ENCODE data around the gene DMRTA2.
"Not testable (repeated sequence)": the region's sequence is repeated elsewhere in the genome, so short reads cannot be mapped to it uniquely, and the experiment has no call there.

The DMRTA2 gene

DNA sequence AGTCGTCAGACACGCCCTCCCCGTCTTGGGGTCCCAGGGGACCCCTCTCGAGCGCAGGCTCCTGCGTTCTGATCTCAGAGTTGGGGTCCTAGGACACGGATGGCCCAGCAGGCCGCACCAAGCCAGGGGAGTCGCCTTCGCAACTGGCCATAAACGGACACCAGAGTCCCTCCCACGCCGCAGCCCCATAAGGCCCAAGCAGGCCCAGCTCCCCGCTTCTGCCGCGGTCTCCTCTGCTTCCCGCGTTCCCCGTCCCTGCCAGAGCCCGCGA lies 633 bp downstream of the DMRTA2 start:
- no peak for DNase-seq

DNA sequence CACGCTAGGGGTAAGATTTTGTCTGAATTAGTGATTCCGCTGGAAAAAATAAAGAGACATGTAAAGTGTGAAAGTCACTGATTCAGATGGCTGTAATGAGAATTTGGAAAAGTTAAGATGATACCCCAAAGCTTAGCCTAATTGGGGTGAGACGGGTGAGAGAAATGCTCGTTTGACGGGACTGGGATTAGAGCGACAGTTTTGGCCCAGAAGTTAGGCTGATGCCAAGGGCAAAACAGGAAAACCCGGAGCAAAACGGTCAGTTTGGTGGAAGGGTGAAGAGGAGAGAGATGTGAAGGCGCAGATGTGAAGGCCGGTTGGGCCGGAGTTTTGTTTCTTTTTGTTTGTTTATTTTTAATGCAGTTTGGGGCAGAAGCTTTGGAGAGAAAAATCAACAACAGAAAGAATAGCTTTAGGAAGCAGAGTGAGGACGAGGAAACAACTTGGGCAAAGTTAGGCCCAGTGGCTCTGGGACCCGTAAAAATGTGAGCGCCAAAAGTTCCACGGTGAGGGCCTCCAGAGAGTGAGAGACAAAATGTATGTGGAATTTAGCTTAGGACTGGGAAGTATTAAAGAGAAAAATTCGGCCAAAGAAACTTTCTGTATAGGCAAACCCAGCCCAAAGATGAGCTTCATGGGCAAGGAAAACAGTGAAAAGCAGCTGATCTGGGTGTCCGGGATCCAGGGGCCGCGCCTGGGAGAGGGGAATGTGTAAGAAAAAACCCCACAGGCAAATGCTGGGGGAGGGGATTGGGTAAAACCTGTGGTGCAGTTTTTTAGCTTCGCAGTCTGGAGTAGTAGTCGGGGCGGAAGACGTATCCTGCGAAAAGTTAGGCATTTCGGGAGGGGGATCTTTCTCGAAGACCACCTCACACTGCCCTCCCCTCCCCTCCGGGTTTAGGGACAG lies 1.2 kb downstream of the DMRTA2 start:
- DNase-seq = no peak

DNA sequence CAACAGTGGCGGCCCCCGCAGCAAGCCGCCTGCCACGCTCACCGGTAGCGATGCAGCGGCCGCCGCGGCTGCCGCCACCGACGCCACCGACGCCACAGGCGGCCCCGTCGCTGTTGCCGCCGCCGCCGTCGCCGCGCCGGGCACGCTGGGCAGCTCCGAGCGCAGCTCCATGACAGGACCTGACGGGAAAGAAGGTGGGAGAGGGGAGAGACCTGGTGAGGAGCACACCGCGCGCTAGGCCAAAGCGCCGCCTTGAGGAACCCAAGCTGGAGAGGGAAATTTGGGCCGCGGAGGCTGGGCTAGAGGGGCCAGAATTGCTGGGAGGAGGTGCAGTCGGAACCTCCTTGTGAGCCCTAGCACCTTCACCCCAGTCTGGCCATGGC lies 1.9 kb downstream of the DMRTA2 start:
- DNase-seq = no peak

DNA sequence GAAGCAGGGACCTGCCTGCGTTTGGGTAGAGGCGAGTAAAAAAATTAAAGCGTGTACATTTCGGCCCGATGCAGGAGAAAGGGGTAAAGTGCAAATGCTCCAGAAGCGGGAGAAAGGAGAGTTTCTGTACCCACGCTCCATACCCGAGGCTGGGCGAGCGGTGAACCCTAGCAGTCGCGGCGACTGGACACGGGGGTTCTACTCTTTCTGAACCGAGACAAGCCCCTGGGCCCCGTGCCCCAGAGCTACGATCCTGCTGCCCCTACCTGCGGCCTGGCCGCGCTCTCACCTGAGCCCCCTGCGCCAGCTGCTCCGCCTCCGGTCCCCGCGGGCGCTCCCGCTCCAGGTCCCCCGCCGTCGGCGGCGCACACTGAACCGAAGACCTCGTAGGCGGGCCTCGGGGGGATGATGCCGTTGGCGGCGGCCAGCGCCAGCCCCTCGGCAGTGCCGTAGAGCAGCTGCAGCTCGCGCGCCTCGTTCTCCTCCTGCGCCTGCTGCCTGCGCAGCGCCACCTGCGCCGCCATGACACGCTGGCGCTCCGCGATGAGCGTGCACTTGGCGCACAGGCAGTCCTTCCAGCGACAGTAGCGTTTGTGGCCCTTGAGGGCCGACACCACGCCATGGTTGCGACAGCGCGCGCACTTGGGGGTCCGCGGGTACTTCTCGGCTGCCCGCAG lies 2.4 kb downstream of the DMRTA2 start:
- no peak for DNase-seq

DNA sequence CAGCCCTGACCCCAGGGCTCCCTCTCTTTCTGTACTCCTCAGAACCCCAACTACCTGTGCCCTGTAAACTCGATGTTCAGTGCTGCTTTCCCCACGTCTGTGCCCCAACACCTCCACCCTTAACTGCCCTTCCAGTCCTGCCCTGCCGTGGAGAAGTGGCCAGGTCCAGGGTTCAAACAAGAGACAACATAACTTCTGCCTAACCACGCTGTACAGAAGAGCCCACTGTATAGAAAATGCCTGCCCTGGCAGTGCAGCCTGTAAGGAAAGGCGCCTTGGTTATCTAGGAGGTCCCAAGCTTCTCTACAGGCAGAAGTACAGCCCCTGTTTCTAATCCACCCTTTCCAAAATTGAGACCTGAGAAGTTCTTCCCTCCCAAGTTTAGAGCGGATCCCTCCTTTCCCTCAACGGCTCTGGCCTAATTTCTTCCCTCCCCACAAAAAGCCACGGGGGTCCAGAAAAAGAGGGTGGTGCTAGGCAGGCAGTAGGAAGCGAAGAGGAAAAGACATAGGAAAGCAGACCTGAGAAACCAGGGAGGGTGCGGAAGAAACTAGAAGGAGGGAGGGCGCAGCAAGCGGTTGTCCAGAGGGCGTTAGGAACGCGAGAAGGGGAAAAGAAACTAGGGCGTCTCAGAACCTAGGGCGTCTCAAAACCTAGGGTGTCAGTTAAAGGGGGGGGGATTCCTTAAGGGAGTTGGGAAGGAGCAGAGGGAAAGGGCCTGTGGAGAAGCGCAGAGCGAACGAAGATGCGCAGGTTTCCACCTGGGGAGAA lies 3.2 kb downstream of the DMRTA2 start:
- no peak for DNase-seq

DNA sequence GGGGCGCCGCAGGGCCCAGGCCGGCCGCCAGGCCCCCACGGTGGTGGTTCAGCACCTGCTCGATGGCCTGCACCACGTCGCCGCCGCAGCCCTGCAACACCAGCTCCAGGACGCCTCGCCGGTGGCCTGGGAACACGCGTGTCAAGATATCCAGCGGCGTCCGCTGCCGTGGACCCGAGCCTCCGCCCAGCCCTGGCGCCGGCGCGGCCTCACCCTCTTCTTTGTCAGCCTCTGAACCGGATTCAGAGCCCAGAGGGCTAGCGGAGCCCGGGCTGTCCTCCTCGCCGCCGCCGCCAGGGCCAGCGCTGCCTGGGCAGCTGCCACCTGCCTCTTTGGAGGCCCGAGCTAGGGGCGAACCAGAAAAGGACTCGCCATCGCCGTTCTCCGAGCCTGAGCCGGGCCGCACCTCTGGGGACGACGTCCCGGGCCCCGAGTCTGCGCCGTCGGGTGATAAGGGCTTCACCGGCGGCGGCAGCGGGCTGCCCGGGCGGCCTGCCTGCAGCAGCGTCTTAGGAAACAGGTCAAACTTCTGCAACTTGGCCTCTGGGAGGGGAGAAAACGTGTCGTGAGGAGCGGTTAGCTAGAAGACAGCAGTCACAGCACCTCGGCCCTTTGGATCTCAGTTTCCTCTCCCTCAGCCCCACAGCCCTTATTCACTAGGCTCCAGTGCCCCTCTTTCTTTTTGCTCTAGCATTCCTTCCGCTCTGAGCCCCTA lies 3.9 kb downstream of the DMRTA2 start:
- DNase-seq = no peak

DNA sequence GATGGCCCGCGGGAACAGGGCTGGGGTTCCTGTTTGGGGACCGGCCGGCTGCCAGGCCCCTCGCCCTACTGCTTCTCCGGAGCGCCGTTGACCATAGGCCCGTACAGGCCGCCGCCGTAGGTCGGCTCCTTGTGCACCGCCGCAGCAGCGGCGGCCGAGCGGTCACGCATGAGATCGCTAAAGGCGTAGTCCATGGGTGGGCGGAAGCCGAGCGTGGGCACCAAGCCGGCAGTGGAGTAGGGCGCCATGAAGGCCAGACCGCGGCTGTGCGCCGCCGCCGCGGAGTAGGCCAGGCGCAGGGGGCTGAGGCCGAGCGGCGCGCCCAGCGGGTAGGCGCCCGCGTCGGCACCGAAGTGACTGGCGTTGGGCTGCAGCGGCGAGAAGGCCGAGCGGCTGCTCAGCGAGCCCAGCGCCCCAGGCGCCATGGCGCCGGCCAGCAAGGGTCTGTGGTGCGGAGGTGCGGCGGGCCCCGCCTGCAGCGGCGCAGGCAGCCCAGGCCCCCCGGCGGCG lies 4.6 kb downstream of the DMRTA2 start:
- DNase-seq = no peak

DNA sequence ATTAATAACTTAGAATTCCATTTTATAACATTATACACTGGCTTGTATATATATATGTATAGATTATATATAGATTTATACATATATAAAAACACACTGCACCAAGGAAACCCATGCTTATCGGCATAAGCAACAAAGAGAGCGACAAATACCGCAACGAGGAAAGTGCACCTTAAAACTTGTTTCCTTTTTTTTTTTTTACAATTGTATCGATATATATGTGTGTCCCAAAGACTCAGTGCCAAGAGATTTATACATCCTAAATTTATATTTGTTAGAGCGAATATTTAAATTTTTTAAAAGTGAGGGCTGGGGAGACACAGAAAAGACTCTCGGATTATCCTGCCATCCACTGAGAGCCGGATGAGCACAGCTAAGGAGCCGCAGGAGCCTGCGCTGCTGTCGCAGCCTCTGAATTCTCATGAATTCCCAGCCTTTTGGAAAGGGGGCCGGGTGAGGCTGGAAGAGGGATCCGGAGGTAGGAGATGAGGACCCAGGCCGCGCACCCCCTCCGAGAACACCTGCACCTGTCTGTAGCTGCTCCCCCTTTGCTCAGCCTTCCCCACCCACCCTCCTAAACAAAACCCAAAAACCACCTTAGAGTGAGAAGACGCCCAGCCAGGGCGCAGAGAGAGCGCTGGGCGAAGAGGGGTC lies 5.2 kb downstream of the DMRTA2 start:
- DNase-seq = no peak

DNA sequence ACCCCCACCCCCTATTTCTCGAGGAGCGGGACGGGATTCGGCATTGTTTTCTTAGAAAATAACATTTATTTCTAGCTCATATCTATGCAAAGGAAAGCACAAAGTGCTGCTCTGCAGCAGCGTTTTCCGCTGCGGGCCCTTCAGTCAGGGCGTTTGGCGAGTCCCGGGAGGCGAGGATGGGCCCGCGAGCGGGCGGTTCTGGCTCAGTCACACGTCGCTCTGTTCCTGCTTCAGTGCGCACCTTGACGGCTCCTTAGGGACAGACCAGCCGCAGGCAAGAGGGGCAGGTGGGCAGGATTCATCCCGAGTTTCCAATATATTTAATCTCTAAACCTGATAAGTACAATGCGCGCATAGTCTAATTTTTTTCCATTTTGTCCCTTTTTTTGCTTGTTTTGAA lies 5.7 kb downstream of the DMRTA2 start:
- DNase-seq = no peak

DNA sequence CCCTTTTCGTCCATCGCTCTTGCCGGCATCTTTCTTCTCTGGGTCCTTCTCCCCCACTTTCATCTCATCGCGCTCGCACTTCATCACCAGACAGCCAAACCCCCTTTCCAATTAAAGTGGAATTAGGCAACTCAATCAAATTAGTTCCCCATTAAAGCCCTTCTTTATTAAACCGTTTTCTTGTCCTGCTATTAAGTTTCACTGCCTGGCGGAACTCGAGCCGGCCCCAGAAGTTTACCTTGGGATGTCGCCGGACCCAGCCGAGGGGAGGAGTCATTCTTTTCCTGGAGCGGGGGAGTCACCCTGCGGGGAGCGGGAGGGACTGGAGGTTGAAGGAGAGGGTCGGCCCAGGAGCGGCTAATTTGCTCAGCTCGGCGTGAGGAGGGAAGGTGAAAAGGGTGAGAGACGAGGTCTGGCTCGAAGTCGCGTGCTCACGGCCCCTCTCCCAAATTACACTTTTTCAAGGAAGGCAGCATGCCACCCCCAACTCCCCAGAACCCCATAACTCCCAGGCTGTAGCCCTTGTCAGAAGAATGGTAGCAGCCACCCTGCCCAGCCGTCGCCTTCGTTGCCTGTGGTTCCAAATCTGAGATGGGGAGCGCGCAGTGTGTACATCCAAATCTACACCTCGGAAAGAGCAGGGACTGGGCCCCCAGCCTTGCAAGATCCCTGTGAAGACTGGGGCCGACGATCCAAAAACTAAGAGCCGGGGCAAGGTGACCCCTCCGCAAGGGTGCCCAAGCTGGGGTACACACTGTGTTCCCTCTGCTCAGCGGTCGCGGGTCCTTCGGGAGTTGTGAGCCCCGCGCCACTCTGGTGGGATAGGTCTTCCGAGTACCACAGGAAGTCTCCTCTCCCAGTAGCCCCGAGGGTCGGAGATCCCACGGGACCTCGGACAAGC lies 6.4 kb downstream of the DMRTA2 start:
- no peak for DNase-seq

DNA sequence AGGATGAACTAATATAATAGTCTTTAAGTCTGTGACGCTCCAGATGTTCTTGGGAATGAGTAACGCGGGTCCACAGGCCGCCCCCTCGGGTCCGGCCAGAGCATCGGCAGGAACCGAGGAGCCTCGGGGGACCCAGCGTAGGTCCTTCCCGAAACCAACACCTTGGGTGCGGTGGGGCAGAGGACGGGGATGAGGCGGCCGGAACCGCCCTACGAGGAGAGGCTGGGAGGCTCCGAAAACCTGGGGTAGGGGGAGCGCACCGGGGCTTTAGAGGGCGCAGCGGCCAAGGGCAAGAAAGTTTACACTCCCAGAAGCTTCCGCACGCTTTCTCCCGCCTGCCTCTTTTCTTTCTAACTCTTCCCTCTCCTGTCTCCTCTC lies 7.1 kb downstream of the DMRTA2 start:
- no peak for DNase-seq

DNA sequence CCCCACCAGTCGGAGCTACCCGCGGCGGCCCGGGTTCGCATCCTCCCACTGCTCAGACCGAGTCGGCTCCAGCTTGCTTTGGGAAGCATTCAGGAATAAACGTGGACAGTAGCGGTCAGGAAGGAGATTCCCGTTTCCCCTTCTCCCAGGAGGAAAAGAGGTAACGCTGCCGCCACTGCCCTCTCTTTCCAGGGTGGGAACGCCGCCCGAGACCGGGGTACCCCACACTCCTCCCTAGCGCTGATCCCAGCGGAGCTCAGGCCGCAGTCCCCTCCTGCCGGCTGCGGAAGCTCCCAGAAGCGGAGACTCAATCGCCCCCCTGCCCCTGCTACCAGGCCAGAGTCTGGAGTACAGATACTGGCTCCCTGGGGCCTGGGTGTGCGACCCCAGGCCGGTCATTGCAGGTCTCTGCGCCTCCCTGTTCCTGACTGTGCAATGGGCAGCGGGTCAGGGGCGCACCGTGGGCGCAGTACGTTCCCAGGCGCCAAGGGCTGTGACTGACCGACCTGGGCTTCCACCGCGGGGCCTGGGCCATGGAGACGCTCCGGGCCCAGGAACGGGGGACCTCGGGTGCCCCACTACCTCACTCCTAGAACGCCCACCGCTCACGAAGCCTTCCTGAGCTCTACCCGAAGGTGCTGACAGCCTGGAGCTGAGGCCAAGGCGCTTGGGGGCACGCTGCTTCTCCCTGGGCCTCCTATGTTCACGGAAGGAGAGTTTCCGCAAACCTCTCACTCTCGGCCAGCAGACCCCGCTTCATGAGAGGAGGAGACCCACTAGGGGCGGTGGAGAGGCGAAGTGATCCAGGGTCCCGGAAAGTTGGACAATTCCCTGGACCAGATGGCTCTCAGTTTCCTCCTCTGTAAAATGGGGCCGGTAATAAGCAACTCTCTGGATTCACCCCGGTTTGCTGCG lies 7.8 kb downstream of the DMRTA2 start:
- DNase-seq = no peak

DNA sequence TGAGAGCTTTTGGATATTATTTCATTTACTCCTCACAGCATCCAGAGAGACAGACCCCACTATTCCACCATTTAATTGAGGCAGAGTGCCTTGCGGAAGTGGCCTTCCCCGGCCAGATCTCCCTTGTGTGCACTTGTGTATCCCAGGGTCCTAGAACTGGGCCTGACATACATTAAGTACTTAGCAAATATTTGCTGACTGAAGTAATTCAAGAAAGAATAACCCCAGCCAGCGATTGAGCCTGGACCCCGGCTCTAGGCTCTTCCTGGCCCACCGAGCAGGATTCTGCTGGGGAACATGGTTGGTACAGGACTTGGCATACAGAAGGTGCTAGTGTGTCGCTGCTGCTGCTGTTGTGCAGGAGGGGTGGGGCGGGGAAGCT lies 8.4 kb downstream of the DMRTA2 start:
- DNase-seq = no peak

DNA sequence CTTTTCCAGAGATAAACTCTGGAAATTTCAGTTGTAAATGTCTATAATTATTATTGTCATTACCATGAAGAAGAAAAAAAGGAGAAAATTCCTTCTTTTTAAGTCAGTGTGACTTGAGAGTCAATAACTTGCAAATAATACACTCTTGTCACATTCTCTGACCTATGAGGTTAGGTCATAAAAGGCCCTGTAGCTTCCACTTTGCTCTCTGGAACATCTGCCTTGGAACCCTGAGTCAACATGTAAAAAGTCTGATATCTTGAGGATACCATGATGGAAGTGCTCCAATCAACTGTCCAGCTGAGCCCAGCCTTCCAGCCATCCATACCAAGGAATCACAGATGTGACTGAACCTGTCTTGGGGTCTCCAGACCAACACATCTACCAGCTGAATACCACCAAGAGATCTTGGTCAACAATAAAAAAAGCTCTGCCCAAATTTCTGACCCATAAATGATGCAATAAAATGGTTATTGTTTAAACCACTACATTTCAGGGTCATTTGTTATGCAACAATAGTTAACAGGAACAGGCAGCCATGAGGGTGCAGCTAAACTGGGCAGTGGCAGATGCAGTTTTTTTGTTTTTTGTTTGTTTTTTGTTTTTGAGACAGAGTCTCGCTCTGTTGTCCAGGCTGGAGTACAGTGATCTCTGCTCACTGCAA lies 10.3 kb downstream of the DMRTA2 start:
- no peak for DNase-seq

DNA sequence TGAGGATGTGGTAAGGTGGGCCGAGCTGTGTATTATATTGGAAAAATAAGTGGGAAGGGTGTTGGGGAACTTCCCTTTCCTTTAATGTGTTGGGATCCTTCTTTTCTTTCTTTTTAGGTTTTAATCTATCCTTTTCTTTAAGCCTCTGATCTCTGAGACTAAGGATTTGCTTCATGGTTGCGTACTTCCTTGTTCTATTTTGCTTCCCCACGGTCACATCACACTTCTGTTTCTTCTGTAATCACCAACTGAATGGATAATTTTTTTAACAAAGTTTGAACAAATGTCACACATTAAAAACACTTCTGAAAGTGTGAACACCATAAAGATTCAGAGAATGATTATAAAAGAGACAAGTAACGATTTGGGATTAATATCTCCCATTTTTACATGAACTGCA lies 17.4 kb downstream of the DMRTA2 start:
- DNase-seq = no peak

DNA sequence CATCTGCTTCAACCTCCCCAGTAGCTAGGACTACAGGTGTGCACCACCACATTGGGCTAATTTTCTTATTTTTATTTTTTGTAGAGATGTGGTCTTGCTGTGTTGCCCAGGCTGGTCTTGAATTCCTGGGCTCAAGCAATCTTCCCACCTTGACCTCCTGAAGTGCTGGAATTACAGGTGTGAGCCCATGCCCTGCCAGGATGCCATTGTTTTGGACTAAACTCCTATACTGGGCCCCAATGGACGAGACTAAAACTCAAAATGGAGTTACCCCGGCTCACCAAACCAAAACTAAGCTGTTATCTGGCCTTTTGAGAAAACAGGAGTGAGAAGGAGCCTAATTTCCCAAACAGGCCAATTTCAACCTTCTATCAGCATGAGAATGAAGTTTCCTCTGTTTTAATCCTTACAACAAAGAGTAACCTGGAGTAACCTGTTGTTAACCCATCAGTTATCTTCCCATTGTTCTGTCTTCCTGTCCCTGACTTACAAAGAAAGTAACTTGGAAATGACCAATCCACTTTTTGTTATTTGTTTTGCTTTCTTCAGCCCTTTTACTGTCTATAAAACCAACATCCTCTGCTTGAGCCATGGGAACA lies 29.6 kb downstream of the DMRTA2 start:
- no peak for DNase-seq

DNA sequence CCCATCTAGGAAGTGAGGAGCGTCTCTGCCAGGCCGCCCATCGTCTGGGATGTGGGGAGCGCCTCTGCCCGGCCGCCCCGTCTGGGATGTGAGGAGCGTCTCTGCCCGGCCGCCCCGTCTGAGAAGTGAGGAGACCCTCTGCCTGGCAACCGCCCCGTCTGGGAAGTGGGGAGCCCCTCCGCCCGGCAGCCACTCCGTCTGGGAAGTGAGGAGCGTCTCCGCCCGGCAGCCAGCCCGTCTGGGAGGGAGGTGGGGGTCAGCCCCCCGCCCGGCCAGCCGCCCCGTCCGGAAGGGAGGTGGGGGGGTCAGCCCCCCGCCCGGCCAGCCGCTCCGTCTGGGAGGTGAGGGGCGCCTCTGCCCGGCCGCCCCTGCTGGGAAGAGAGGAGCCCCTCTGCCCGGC lies 41.7 kb downstream of the DMRTA2 start:
- DNase-seq = not testable (repeated sequence)

DNA sequence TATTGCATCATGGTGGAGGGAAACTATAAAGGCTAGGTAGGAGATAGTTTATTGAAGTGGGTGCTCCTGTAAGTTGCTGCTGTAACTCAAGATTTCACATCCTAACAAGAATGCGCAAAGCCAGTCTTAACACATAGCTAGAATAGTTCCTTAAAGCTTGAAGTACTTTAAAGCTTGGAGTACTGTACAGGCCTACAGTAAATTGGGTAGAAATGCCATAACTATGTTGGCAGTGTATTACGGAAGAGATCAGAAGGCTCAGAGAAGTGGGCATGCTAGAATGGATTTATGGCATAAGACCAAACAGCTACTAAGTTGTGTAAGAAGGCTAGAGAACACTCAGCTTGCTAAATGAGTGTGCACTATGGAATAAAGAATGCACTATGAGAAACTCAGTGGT lies 44.5 kb downstream of the DMRTA2 start:
- no peak for DNase-seq

DNA sequence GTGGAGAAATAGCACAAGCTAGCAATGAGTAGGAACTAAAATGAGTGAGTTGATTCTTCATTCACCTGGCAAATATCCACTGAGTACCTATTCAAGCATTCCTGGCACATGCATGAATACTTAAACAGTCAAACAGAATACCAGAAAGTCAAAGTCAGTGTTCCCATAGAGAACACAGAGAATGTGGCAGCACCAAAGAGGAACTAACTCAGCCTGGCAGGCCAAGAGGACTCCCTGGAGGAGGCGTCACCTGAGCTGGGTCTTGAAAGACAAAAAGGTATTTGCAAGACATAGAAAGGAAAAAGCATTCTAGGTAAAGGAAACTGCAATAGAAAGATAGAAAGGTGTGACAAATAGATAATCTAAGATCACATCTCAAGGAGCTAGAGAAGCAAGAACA lies 49.7 kb downstream of the DMRTA2 start:
- DNase-seq = no peak
